Stimulated activated CD4-positive, alpha-beta T cell treated with anti-CD3 and anti-CD28 coated beads, Interleukin-12 subunit alpha, Interleukin-12 subunit beta, amount 100 ng/mL, for 4 hours (primary cell): ENCODE measurements around the gene ITGA4.
"Not testable (repeated sequence)": the region's sequence is repeated elsewhere in the genome, so short reads cannot be mapped to it uniquely, and the experiment has no call there.

Experiments
- DNase-seq: peaks from one replicate; pipeline ENCODE4 v3.0.0-alpha.2; 2020

Gene ITGA4

DNA sequence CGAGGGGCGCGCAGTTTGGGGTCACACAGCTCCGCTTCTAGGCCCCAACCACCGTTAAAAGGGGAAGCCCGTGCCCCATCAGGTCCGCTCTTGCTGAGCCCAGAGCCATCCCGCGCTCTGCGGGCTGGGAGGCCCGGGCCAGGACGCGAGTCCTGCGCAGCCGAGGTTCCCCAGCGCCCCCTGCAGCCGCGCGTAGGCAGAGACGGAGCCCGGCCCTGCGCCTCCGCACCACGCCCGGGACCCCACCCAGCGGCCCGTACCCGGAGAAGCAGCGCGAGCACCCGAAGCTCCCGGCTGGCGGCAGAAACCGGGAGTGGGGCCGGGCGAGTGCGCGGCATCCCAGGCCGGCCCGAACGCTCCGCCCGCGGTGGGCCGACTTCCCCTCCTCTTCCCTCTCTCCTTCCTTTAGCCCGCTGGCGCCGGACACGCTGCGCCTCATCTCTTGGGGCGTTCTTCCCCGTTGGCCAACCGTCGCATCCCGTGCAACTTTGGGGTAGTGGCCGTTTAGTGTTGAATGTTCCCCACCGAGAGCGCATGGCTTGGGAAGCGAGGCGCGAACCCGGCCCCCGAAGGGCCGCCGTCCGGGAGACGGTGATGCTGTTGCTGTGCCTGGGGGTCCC, at the start of gene ITGA4:
ITGA4 (plus strand) TSS at position 266 of the 620 bp plus-strand sequence; CDS start at position 535, 269 bp downstream.
- peak; percentile 77 for DNase-seq

DNA sequence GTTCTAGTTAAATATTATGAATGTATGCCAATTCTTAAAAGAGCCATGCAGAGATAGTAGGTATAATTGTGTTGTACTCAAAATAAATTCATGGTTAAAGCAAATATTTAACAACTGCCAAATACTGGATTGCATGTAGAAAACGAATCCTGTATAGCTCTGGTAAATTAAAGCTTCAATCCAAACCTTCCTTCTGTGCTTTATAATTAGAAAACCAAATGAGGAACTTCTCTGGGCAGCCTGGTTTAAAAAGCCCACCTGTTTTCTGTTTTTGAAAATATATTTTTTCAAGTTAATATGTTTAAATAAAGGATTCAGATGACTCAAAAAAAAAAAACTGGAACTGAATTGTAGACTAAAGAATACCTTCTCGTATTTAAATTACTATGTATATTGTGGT, 48.3 kb upstream of the ITGA4 start:
- DNase-seq = no peak

DNA sequence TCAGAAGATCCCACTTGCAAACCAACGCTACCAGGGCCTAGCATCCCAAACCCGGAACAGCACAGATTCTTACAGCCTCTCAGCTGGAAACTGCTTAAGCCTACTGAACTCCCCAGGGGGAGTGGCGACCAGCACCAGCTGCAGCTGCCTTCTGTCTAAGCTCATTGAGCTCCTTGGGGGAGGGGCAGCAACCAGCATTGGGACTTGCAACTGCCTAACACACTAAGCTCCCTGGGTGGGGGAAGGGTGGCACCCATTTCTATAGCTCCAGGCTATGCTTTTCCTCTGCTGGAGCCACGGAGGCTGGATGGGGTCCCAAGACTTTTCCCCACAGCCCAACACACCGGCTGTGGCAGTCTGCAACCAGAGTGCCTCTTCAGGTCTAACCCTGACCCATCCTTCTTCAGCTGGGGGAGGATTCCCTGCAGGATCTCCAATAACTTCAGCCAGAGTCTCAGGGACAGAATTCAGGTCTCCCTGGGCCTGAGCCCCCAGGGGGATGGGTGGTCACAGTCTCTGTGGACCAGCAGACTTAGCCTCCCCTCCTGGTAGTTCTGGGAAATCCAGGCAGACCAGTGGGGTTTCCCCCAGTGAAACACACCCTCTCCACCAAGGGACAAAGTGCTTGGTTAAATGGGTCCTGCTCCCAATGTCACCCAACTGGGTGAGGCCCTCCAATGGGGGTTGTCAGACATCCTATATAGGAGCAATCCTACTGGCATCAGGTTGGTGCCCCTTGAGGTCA, 45.9 kb upstream of the ITGA4 start:
- DNase-seq = no peak

DNA sequence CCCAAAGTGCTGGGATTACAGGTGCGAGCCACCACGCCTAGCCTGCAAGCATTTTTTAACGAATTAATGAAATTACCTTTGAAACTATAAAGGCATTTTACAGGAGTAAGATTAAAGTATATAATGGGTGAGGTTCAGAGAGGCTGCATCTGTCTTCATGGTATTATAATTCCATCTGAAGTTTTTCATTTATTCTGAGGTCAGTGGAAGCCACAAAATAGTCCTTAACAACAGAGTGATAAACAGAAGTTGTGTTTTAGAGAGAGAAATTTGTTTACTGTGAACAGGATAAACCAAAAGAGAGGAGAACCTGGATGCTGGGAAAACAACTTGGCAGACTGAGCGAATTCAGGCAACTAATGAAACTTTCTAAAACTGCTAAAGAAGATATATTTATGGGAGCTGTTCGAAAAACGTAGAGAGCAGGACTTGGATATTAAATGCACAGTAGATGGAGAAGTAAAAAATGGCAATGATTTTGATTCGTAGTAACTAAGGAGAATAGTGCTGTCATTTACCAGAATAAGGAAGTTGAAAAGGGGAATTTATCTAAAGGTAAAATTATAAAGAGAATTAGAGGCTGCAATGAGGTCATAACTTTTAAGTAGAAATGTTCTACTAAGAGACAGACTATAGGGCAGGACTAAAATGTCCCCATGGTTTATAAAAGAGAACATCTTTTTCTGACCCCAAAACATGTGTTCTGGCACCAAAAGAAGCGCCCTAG, 37.9 kb upstream of the ITGA4 start:
- DNase-seq = no peak

DNA sequence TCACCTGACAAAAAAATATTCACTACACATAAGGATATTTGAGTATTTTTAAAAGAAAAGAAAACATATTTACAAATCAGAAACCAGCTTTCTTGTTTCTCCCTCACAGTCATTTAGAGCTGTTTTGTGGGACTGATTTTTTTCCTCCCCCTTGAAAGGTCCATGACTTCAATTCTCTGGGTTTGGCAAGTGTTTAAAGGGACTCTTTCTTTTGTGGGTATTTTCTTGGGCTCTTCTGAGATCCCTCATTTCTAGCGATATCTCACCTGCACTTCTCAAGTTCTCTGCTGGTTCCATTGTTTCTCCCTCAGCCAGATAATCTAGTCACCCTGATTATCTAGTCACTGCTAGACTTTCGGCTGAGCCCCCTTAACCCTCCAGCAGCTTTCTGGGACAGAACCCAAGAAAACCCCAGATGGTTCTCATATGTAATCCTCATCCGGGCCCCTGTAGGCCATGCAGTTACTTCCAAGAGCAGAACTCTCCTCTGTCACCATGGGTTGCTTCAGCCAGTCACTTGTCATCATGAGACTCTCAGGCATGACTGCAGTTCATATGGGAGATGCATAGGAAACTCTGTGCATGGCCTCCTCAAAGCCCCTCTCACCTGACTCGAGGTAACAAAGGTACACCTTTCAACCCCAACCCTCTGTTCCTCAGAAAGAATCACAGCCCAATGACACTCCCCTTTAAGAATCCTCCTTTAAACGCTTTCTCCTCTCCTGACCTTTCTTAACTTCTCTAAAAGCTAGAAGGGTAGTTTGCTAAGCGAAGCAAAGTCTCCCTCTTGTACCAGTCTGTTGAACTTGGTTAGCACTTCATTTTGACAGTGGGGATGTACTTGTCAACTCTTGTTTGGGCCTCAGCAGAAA, 36.7 kb upstream of the ITGA4 start:
- DNase-seq = no peak

DNA sequence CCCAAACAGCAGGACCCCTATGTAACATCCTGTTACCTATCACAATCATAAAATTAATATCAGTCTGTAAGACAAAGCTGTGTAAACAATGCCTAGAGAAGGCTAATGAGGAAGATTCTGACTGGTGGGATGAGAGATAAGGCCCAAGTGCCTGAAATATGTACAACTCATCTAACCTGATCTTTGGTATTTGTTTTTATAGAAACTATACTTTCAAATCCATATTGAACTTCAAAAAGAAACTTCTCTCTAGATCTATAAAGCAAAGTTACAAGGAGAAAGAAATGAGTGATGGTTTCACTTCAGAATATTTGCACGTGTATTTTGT, 36.1 kb upstream of the ITGA4 start:
- DNase-seq = no peak

DNA sequence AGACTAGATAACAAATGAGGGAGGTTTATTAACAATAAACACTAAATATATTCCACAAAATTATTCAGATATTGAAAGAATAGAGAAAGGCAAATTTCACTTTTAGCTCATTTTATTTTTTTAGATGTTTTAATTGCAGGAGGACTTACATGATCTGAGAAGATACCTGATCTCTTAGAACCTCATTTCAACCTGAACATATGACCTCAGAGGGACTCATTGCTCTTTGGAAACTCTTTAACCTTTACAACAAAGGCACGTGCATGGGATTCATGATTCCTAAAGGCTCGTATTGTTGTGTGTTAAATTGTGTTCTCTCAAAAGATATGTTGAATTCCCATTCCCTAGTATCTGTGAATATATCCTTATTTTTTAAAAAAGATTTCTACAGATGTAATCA, 35.7 kb upstream of the ITGA4 start:
- no peak for DNase-seq

DNA sequence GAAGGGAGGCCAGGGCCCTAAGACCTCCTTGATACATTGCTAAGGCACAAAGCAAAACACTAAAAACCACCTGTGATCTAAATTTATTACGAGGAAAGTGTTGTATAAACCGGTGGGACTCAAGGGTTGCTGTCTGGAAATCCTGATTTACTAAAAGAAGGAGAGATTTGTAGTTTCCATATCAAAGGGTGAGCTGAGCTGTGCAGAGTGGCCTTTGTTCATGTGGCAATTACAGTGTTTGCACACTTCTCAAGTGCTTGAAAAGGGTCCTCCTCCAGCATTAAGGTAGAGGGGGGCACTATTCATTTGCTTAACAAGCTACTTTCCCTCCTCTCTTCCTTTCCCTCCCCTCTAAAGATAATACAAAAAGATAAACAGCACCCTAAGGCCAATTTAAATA, 30.5 kb upstream of the ITGA4 start:
- no peak for DNase-seq

DNA sequence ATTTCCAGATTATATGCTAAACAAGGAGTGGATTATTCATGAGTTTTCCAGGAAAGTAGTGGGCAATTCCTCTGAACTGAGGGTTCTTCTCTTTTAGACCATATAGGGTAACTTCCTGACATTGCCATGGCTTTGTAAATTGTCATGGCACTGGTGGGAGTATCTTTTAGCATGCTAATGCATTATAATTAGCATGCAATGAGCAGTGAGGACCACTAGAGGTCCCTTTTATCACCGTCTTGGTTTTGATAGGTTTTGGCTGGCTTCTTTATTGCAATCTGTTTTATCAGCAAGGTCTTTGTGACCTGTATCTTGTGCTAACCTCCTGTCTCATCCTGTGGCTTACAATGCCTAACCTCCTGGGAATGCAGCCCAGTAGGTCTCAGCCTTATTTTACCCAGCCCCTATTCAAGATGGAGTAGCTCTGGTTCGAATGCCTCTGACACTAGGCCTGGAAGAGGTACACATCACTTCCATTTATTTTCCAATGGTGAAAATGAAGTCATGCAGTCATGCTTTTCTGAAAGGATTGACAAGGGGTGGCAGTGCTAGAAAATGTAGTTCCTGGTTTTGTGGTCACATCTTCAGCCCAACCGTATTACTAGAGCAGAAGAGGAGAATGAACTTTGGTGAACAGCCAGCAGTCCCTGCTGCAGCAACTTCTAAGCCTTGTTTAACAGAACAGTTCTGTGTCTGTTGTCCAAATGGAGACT, 26.6 kb upstream of the ITGA4 start:
- no peak for DNase-seq

DNA sequence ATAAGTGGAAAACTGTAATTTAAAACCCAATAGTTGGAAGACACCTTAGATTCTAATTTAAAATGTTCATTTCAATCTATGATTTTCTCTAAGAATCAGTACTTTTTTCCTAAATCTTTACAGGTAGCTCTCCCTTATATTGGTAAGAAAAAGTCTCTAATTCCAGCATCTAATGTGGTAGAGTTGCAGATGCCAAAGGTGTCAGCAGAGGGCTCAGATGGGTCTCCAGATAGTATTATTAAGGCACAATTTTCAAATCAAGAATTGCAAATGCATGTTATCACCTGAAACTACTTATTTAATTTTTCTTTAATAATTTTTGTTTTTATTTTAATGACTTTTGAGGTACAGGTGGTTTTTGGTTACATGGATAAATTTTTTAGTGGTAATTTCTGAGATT, 25.5 kb upstream of the ITGA4 start:
- no peak for DNase-seq

DNA sequence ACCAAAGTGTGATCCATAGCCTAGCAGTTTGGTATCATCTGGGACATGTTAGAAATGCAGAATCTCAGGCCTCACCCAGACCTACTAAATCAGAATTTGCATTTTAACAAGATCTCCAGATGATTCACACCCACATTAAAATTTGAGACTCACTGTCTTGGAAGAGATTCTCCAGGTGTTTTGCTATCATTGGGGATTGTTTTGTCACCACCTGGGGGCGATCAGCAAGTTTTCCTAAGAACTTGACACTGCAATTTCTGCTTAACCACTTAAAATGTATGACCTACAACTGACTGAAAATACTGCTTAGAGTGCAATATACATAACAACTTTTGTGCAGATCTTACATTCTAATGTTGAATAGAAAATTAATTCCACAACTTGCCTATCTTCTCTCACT, 18.9 kb upstream of the ITGA4 start:
- DNase-seq = no peak

DNA sequence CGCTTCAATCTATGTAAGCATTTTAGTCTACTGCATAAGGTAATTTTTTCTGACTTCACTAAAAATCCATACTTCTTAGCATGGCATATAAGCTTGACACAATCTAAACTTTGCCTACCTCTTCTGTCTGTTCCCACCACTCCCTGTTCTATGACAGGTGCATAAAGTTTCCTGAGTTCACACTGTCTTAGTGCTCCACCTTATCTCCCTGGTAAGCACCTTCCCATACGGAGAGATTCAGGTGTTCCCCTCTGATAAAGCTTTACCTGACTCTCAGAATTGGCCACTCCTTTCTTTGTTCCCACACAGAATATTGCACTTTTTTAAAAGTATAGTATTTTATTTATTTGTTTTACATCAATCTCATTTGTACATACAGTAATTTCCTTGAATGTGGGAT, 16.8 kb upstream of the ITGA4 start:
- DNase-seq = no peak

DNA sequence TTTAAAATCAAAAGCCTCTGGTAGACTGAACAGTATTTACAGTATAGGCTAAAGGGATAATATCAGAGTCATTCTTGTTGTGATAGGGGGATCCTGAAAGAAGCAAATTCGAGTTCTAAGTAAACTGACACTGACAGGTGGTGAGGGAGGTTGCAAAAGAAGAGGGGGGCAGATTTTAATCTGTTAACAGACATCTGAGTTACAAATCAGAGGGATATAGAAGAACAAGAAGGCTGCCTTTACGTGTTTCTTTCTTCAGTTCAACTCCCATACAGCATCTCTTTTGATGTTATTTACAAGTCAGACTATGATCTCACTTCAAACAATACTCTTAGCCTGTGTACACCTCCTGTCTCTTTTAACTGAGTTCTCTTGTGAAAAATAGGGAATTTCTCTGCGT, 16.3 kb upstream of the ITGA4 start:
- no peak for DNase-seq

DNA sequence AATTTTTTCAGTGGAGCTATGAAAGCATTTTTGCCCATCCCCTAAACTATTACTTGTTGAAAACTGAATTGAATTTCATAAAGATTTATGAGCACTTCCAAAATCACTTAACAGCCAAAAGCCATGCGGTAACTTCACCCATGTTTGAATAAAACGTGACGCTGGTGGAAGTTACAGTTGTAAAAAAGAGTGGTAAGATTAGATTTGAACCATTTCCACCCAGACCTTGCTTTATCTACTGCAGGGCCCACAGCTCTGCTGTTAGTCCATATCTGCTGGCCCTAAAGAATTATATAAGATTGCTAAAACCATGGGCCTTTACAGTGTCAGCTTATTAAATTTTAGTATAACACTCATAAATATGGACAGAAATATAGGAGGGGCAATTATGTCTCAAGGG, 15.5 kb upstream of the ITGA4 start:
- DNase-seq = no peak

DNA sequence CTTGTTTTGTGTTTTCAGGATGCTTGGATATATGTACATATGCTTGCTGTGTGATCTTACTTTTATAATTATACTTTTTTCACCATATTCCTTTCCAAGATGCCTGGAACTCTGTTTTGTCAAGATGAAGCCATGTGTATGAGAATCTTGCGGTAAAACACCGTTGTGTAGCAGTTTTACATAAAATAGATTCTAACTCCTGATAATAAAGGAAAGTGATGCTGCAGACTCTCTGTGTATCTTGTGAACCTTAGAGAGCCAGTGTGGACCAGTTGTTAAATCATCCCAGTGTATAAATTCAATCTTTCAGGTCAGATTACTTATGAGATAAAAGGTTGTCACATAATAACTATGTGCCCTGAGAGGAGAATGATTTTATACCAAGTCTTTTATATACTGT, 12.5 kb upstream of the ITGA4 start:
- DNase-seq = no peak

DNA sequence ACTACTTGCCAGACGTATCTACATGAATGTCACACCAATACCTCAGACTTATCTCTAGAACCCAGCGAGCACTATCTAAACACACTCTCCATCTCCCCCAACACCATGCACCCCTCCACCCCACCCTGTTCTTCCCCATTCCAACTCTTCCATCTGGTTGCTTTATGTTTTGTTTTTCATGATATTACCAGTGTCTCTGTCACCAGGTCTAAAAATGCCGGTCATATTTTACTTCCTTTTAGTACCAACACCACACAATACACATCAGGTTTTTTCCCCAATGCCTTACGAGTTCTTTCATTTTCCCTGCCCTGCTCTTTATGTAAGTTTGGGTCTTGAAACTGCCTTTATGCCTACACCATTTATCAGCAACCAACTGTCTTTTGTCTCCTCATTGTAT, 10.2 kb upstream of the ITGA4 start:
- no peak for DNase-seq

DNA sequence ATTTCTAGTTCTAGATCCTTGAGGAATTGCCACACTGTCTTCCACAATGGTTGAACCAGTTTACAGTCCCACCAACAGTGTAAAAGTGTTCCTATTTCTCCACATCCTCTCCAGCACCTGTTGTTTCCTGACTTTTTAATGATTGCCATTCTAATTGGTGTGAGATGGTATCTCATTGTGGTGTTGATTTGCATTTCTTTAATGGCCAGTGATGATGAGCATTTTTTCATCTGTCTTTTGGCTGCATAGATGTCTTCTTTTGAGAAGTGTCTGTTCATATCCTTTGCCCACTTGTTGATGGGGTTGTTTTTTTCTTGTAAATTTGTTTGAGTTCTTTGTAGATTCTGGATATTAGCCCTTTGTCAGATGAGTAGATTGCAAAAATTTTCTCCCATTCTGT, 7.9 kb upstream of the ITGA4 start:
- not testable (repeated sequence) for DNase-seq

DNA sequence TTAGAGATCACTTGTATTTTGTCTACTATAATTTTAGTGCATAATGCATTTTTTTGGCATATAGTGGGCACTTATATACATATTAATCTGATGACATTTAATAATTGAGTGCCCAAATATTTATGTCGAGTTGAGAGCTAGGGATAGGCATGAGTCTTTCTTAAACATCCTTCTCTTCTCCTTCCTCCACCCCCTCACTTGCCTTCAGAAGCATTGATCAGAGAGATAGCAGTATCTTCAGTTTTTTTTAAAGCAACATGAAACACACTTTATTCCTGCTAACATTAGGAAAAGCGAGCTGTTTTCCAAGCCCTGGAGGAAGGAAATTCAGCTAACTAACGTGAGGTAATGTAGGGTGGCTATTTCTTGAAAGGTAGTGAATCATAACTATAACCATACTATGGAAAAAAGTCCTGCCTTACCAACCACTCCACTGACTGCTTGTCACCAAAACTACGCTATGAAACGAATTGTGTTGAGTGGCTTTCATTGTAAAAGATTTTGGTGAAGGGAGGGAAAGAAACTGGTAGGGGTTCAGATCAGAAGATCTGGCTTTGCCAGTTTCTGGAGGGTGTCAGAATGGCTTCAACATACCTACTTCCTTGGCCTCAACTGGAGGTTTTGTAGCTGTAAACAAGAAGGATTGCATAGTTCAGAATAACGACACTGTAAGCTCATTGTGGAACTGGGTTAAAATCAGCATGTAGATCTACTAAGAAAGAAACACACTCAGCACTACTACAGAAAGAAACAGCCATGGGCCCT, 2.3 kb upstream of the ITGA4 start:
- DNase-seq = no peak

DNA sequence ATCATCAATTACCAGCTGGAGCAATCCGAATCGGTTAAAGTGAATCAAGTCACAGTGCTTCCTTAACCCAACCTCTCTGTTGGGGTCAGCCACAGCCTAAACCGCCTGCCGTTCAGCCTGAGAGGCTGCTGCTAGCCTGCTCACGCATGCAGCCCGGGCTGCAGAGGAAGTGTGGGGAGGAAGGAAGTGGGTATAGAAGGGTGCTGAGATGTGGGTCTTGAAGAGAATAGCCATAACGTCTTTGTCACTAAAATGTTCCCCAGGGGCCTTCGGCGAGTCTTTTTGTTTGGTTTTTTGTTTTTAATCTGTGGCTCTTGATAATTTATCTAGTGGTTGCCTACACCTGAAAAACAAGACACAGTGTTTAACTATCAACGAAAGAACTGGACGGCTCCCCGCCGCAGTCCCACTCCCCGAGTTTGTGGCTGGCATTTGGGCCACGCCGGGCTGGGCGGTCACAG, 496 bp upstream of the ITGA4 start:
- peak; percentile 29 for DNase-seq

DNA sequence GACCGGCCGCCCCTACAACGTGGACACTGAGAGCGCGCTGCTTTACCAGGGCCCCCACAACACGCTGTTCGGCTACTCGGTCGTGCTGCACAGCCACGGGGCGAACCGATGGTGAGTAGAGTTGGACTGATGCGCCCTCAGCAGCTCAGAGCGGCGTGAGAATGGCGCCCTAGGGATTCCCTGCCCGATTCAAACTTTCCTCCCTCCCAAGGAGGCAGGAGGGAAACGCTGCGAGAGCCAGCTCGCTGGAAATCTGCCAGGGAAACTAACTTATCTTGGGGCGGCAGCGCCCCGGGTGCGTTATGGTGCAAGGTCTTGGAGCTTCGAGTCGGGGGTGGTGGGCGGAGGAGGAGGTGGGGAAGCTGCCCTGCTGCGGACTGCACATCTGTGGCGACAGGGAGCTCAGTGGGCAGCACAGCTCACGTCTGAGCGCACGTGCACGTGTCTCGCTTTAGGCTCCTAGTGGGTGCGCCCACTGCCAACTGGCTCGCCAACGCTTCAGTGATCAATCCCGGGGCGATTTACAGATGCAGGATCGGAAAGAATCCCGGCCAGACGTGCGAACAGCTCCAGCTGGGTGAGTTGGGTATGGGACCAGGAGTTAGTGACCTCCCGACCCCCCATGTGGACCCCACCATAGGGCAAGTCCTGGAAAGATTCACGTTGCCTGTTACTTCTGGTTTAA, 697 bp downstream of the ITGA4 start:
- DNase-seq = peak; percentile 43

DNA sequence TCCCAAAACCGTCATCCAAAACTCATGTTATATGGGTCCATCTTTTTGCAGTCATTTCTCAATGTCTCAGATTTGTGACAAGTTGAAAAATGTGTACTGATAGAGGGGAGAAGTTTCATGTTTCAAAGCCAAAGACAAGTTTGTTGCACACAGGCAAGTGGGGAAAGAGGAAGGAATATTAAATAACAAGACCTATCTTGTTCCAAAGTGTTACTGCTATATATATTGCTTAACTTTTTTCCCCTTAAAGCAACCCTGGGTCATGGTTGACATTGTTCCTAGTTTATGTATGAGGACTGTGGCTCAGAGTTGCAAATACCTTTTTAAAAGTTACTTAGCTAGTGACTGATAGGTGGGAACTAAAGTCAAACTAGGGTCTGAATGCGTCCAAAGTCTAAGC, 1.7 kb downstream of the ITGA4 start:
- no peak for DNase-seq
